NOMO-1 (cell line): ENCODE measurements around the gene SLC25A28.
A peak's percentile ranks its signal among the peaks of the same experiment; 100 is the strongest.
"Not testable (repeated sequence)": the region's sequence is repeated elsewhere in the genome, so short reads cannot be mapped to it uniquely, and the experiment has no call there.

Source experiments
- DNase-seq, 2 experiments: peaks; one replicate each; lab custom pipeline; 2025; ENCODE audit not compliant: unreplicated experiment in 2 of 2; lab: John Stamatoyannopoulos, UW

The SLC25A28 gene

GRCh38 chr10:99629625-99629978 lies 9.4 kb upstream of the SLC25A28 start:
- no peak for DNase-seq

DNA sequence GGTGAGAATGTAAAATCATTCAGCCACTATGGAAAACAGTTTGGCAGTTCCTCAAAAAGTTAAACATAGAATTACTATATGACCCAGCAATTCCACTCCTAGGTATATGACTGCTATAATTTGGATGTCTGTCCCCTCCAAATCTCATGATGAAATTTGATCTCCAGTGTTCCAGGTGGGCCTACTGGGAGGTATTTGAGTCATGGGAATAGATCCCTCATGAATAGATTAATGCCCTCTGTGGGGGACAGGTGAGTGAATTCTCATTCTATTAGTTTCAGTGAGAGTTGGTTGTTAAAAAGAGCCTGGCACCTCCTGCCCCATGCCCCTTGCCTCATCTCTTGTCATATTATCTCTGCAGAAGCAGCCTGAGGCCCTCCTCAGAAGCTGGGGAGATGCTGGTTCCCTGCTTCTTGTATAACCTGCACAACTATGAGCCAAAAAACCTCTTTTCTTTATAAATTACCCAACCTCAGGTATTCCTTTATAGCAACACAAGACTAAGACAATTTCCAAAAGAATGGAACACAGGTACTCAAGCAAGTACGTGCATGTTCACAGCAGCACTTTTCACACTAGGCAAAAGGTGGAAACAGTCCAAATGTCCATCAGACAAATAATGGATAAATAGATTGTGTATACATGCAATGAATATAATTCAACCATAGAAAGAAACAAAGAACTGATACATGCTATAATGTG lies 8.8 kb upstream of the SLC25A28 start:
- DNase-seq = no peak

GRCh38 chr10:99625124-99625523 lies 4.9 kb upstream of the SLC25A28 start:
- DNase-seq = not testable (repeated sequence)

GRCh38 chr10:99623919-99624318 lies 3.7 kb upstream of the SLC25A28 start:
- no peak for DNase-seq

- DNase-seq = no peak
These were observed 1.4 kb upstream of the SLC25A28 start for GRCh38 chr10:99621454-99622251.

- DNase-seq = peak; percentile 85 to 91
These were observed 643 bp upstream of the SLC25A28 start for GRCh38 chr10:99620711-99621453.

- DNase-seq = peak; percentile 35 to 89
These were observed 994 bp downstream of the SLC25A28 start for GRCh38 chr10:99619090-99619800.

DNA sequence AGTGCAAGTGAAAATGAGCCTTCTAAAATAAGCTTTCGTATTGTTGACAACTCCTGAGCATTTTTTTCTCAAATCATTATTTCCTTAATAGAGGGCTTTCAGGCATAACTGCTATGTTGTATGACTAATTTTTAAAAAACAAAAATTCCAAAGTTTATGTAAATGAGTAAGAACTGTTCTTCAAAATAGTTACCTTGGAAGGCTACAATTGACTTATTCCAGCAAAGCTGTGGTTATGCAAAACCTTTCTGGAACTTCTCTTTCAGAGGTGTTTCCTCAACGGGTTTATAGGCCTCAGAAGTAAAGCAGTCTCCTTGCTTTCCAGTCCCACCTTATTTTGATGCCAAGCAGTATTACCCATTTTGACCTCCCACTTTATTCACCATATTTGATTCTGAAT lies 2.5 kb downstream of the SLC25A28 start:
- DNase-seq = no peak

- no peak for DNase-seq
These were observed 4.8 kb downstream of the SLC25A28 start for GRCh38 chr10:99615426-99615825.

- peak in 1 of 2 experiments; percentile 23 for DNase-seq
These were observed 7.9 kb downstream of the SLC25A28 start for GRCh38 chr10:99612167-99612831.

GRCh38 chr10:99611326-99611725 lies 8.9 kb downstream of the SLC25A28 start:
- DNase-seq = no peak

DNA sequence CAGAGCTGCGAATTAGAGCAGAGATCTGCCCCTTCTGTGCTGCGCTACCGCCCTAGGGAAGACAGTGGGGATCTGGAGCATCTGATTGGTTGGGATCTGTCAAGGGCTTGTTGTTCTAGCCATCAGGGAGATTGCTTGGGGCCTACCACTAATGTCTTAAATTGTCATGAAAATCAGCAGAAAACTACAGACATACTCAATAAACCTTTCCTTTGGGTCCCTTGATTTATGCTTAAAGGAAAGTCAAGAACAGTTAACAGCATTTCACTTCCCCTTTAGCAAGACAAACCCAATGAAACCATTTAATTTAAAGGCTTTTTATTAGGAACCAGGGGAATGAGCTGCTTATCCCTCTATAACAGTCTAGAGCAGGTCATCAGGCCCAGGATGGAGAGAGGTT lies 10.0 kb downstream of the SLC25A28 start:
- DNase-seq = peak; percentile 16 to 73

DNA sequence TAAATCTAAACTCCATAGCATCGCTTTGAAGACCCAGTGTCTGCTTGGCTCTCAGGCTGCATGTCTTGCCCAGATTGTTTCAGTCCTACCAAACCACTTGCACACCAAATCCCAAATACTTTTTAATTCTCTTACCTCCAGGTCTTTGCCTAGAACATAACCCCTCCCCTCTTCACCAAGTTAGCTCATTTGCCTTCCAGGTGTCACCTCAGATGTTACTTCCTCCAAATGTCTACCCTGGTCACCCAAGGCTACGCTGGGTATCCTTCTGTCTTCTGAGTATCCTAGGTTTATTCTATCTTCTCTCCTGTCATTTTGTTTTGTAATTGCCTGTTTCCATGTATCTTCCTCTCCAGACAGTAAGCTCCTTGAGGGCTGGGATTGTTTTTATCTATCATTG lies 11.1 kb downstream of the SLC25A28 start:
- no peak for DNase-seq

DNA sequence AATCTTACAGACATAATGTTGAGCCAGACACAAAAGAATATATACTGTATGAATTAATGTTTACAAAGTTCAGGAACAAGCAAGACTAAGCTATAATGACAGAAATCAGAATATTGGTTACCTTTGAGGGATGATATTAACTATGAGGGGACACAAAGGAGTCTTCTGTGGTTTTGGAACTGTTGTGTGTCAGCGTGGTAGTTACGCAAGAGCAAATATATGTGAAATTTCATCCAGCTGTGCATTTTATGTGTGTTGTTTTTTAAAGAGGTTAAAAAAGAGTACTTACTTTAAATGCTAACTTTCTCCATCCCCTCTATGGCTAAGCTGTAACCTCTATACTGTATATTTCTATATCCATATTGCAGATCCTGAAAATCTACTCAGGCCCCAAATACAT lies 14.9 kb downstream of the SLC25A28 start:
- DNase-seq = peak in 1 of 2 experiments; percentile 47

- DNase-seq = no peak
These were observed 15.4 kb downstream of the SLC25A28 start for GRCh38 chr10:99604862-99605261.

DNA sequence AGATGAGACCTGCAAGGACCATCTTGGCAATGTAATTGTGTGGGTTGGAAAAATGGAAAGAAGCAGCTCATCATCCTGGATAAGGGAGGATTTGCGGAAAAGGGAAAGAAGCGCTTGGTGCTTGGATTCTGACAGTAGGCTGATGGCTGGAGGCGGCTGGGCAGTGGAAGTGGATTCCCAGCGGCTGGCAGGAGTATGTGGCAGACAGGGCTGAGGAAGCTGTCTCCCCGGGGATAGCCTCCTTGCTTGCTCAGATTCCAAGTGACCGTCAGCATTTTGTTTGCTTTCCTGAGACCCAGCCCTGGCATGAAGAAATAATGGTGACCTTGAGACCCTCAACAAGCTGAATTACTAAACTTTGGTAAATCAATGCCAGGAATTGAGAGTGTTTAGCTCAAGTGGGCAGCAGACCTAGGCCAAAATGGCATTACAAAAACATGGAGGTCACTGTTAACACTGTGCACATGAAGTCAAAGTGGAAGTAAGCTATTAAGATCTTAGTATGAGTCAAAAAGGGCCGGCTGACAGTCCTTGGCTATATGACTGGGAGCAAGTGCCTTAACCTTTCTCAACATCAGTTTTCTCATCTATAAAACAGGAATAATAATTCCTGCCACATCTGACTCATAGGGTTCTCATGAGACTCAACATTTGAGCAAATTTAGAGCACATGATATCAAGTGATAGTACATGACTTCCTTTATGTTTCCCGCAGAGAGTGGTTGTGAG lies 21.3 kb downstream of the SLC25A28 start:
- DNase-seq = peak in 1 of 2 experiments; percentile 9

DNA sequence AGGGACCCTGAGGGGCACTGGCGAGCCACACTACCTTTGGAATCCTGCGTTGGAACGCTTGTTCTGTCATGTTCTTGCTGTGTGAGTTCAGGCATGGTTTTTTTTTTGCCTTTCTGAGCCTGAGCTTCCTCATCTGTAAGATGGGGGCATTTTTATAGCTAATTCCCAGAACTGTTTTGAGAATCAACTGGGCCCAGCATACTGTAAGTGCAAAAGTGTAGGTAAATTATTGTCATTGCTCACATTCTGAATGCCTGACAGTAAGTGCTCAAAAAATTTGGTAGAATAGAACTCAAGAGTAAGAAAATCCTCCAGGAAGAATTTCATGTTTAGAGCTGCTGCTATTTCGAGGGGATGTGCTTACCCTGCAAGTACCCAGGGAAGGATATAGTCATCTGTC lies 22.2 kb downstream of the SLC25A28 start:
- DNase-seq = no peak

DNA sequence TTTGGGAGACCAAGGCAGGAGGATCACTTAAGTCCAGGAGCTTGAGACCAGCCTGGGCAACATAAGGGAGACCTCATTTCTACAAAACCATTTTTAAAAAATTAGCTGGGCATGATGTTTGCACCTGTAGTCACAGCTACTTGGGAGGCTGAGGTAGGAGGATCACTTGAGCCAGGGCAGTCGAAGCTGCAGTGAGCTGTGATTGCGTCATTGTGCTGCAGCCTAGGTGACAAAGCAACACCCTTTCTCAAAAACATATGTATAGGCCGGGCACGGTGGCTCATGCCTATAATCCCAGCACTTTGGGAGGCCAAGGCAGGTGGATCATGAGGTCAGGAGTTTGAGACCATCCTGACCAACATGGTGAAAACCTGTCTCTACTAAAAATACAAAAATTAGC lies 23.5 kb downstream of the SLC25A28 start:
- DNase-seq = not testable (repeated sequence)

GRCh38 chr10:99595770-99596465 lies 24.3 kb downstream of the SLC25A28 start:
- DNase-seq = no peak
